H1 (cell line): ENCODE results near the gene USH1C. TPM values are rescaled to one million over a fixed set of nuclear protein-coding genes. Genes with fewer than 3 reads are reported as not detected.
A peak's percentile ranks its signal among the peaks of the same experiment; 100 is the strongest.

Experiments used
- ASH2L ChIP-seq: fragments of 200-600, 300-600 bp; sonication (generic); IDR thresholded peaks from one replicate; pipeline ENCODE4 v1.7.1; 2017; ENCODE audit warnings: low read length
- BACH1 ChIP-seq: IDR thresholded peaks from 2 replicates; pipeline ENCODE4 v1.6.1; 2012; ENCODE audit warnings: low read length, improper control_type of control experiment
- CHD1 ChIP-seq: IDR thresholded peaks from 2 replicates; pipeline ENCODE4 v1.6.1; 2012; ENCODE audit warnings: low read depth, low read length, improper control_type of control experiment
- CTBP2 ChIP-seq: IDR thresholded peaks from 2 replicates; pipeline ENCODE4 v1.7.0; 2011; ENCODE audit warnings: borderline replicate concordance, mild to moderate bottlenecking, moderate library complexity, mixed read lengths, low read length; ENCODE audit not compliant: insufficient read depth, insufficient read length
- EZH2 ChIP-seq: fragments of 200-600 bp; sonication (generic); IDR thresholded peaks from 2 replicates; pipeline ENCODE4 v1.7.1; 2012; ENCODE audit warnings: low read depth, mild to moderate bottlenecking, moderate library complexity, low read length, inconsistent platforms; ENCODE audit not compliant: severe bottlenecking
- FOSL1 ChIP-seq: IDR thresholded peaks from 2 replicates; pipeline ENCODE4 v1.6.1; 2011; ENCODE audit warnings: mild to moderate bottlenecking, low read depth, low read length, moderate library complexity; ENCODE audit not compliant: insufficient read depth
- GABPA ChIP-seq: IDR thresholded peaks from 2 replicates; pipeline ENCODE4 v1.6.1; 2011; ENCODE audit warnings: mild to moderate bottlenecking, low read length, moderate library complexity, borderline replicate concordance; ENCODE audit not compliant: insufficient read depth
- HDAC6 ChIP-seq: IDR thresholded peaks from one replicate; pipeline ENCODE4 v1.7.1; 2012; ENCODE audit warnings: low read depth, mild to moderate bottlenecking, inconsistent platforms, low read length, moderate library complexity
- JUND ChIP-seq: IDR thresholded peaks from 2 replicates; pipeline ENCODE4 v1.6.1; 2011; ENCODE audit warnings: mild to moderate bottlenecking, improper control_type of control experiment, low read length
- NRF1 ChIP-seq: IDR thresholded peaks from 2 replicates; pipeline ENCODE4 v1.6.1; 2011; ENCODE audit warnings: mild to moderate bottlenecking, low read depth, low read length, improper control_type of control experiment
- POLR2AphosphoS5 ChIP-seq: IDR thresholded peaks from 2 replicates; pipeline ENCODE4 v1.6.1; 2011; ENCODE audit warnings: low read depth, low read length
- RFX5 ChIP-seq: IDR thresholded peaks from 2 replicates; pipeline ENCODE4 v1.6.1; 2011; ENCODE audit warnings: low read depth, low read length, improper control_type of control experiment, borderline replicate concordance
- SP2 ChIP-seq: IDR thresholded peaks from 2 replicates; pipeline ENCODE4 v1.6.1; 2012; ENCODE audit warnings: mild to moderate bottlenecking, low read length, inconsistent platforms
- SP4 ChIP-seq: IDR thresholded peaks from 2 replicates; pipeline ENCODE4 v1.6.1; 2012; ENCODE audit warnings: low read length, inconsistent platforms
- SRF ChIP-seq: IDR thresholded peaks from 2 replicates; pipeline ENCODE4 v1.6.1; 2011; ENCODE audit warnings: mild to moderate bottlenecking, low read depth, low read length, moderate library complexity
- SUZ12 ChIP-seq: fragments of 200-600 bp; sonication (generic); IDR thresholded peaks from 2 replicates; pipeline ENCODE4 v1.6.1; 2012; ENCODE audit warnings: mild to moderate bottlenecking, inconsistent platforms, low read length, moderate library complexity, mixed read lengths
- TBP ChIP-seq: IDR thresholded peaks from 2 replicates; pipeline ENCODE4 v1.6.1; 2011; ENCODE audit warnings: low read depth, low read length, improper control_type of control experiment
- TCF12 ChIP-seq: IDR thresholded peaks from 2 replicates; pipeline ENCODE4 v1.6.1; 2011; ENCODE audit warnings: low read depth, mild to moderate bottlenecking, low read length
- YY1 ChIP-seq: IDR thresholded peaks from 2 replicates; pipeline ENCODE4 v1.6.1; 2011; ENCODE audit warnings: low read depth, mild to moderate bottlenecking, low read length
- ZNF274 ChIP-seq: IDR thresholded peaks from 2 replicates; pipeline ENCODE4 v1.7.0; 2012; ENCODE audit warnings: low read length, borderline replicate concordance; ENCODE audit errors: extremely low read depth
- polyA plus RNA-seq, 7 experiments: library from polyadenylated mRNA; depleted of rRNA in 3 of 7; stranded (reverse) in 5 of 7; unstranded in 2 of 7; fragments of >200 nt in 5 of 7; fragments of 200-250 nt in 2 of 7; gene quantifications; 1 replicate in 5 of 7; 2 replicates in 1 of 7; 4 replicates in 1 of 7; pipeline versions ENCODE4 v1.2.1 to v1.2.3, GENCODE V29; 2011 to 2013; ENCODE audit warnings: missing spikeins in 2 of 7, mixed read lengths in 2 of 7
- total RNA-seq: library from RNA; stranded (reverse); fragmentation: NEBNext Ultra II Directional; extraction: Animal tissue kit (Norgen Biotek cat#: 25700); gene quantifications from 2 replicates; pipeline ENCODE4 v1.2.1, GENCODE V29; 2021
- TF ChIP-seq, protein P1 (sequence below): IDR thresholded peaks from 2 replicates; pipeline ENCODE4 v1.6.1; 2012; ENCODE audit warnings: low read length, inconsistent platforms
- TF ChIP-seq, protein P2 (sequence below): IDR thresholded peaks from 2 replicates; pipeline ENCODE4 v1.6.1; 2011; ENCODE audit warnings: low read depth, mild to moderate bottlenecking, low read length; ENCODE audit not compliant: insufficient read depth
- TF ChIP-seq, protein P3 (sequence below): IDR thresholded peaks from 2 replicates; pipeline ENCODE4 v1.6.1; 2012; ENCODE audit warnings: inconsistent platforms

Gene USH1C
- total and polyA plus RNA-seq, 2 of the 8 experiments (the other 6 are each of a cell fraction or from before 2014, with no cell fraction given), result 1.3 to 1.6 TPM

- TF ChIP-seq FOSL1 (no peak), TBP (no peak), ASH2L (peak; percentile 71), RFX5 (no peak), SP4 (no peak), NRF1 (no peak), CTBP2 (no peak), JUND (no peak), ZNF274 (no peak), SUZ12 (peak; percentile 94), YY1 (peak; percentile 33; the same call in 1 of the 2 replicates), SP2 (no peak), CHD1 (no peak), EZH2 (peak; percentile 78), SRF (no peak), GABPA (peak; percentile 13; the same call in 1 of the 2 replicates), TCF12 (no peak), BACH1 (no peak), POLR2AphosphoS5 (no peak), HDAC6 (no peak)
- TF ChIP-seq, protein P1, sequence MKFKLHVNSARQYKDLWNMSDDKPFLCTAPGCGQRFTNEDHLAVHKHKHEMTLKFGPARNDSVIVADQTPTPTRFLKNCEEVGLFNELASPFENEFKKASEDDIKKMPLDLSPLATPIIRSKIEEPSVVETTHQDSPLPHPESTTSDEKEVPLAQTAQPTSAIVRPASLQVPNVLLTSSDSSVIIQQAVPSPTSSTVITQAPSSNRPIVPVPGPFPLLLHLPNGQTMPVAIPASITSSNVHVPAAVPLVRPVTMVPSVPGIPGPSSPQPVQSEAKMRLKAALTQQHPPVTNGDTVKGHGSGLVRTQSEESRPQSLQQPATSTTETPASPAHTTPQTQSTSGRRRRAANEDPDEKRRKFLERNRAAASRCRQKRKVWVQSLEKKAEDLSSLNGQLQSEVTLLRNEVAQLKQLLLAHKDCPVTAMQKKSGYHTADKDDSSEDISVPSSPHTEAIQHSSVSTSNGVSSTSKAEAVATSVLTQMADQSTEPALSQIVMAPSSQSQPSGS, result no peak
- TF ChIP-seq, protein P2, sequence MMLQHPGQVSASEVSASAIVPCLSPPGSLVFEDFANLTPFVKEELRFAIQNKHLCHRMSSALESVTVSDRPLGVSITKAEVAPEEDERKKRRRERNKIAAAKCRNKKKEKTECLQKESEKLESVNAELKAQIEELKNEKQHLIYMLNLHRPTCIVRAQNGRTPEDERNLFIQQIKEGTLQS, result no peak
- TF ChIP-seq, protein P3, sequence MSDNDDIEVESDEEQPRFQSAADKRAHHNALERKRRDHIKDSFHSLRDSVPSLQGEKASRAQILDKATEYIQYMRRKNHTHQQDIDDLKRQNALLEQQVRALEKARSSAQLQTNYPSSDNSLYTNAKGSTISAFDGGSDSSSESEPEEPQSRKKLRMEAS, result peak; percentile 74; the same call in 1 of the 2 replicates
Measured at GRCh38 chr11:17476317-17477083, 67.7 kb downstream of the USH1C start, which contains the start of gene ABCC8 (continued).
